ENCODE data around the gene AGBL1.

The AGBL1 gene

DNA sequence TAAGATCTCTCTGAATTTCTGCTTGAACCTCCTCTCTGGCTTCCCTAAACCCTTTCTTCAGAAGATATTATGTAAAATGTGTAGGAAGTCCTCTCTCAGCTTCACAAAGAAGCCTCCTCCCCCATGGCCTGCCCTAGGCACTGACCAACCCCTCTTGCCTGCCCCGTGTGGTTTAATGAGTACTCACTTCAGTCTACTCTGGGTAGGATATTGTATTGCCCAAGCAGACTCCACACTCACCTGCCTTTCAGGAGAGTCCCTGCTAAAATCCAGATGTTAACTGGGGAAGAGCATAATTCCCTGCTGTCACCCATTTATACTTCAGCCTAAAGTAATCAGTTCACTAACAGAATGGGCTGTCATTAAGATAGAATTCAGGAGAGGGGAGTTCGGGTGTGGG lies 2.6 kb upstream of the AGBL1 start:
- H3K4me3 ChIP-seq (ENCODE audit: low read depth, low read length) = no peak overlapping the region
- no peak for DNase-seq (ENCODE audit: low read depth)
- 0 out of 2 replicates have a peak, but pooled peaks have one; percentile 3 for TF ChIP-seq CTCF (IDR thresholded peaks at IDR 0.05; ENCODE audit: control insufficient read depth, extremely low read depth, insufficient read depth)

DNA sequence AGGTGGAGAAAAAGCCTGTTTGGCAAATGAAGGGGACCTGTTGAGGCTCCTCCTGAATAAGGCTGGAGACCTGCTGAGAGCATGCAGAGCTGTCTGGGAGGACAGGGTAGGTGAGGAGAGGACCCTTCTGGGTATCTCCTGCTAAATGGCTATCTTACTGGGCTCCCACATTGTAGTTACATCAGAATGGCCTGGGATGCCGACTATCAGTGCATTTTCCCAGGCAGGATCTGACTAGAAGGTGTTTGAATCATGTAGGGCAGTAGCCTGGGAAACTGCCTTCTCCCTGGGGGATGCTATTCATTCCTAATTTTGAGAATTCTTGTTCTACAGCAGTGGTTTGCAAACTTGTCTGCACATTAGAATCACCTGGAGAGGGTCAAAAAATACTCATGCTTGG lies 631 bp downstream of the AGBL1 start:
- no peak overlapping the region for H3K4me3 ChIP-seq (ENCODE audit: low read depth, low read length)
- DNase-seq (ENCODE audit: low read depth) = no peak
- no peak for TF ChIP-seq CTCF (IDR thresholded peaks at IDR 0.05; ENCODE audit: control insufficient read depth, extremely low read depth, insufficient read depth)

GRCh38 chr15:86082619-86083380 lies 3.1 kb downstream of the AGBL1 start:
- DNase-seq (ENCODE audit: low read depth) = no peak
- TF ChIP-seq CTCF (IDR thresholded peaks at IDR 0.05; ENCODE audit: control insufficient read depth, extremely low read depth, insufficient read depth) = no peak
- H3K4me3 ChIP-seq (ENCODE audit: low read depth, low read length) = no peak overlapping the region

- no peak for TF ChIP-seq CTCF (IDR thresholded peaks at IDR 0.05; ENCODE audit: control insufficient read depth, extremely low read depth, insufficient read depth)
- no peak for DNase-seq (ENCODE audit: low read depth)
- no peak overlapping the region for H3K4me3 ChIP-seq (ENCODE audit: low read depth, low read length)
Observed at GRCh38 chr15:86087808-86088207, 8.1 kb downstream of the AGBL1 start.

GRCh38 chr15:86089422-86089821 lies 9.8 kb downstream of the AGBL1 start:
- TF ChIP-seq CTCF (IDR thresholded peaks at IDR 0.05; ENCODE audit: control insufficient read depth, extremely low read depth, insufficient read depth) = no peak
- H3K4me3 ChIP-seq (ENCODE audit: low read depth, low read length) = no peak overlapping the region
- no peak for DNase-seq (ENCODE audit: low read depth)

GRCh38 chr15:86101818-86102217 lies 22.1 kb downstream of the AGBL1 start:
- TF ChIP-seq CTCF (IDR thresholded peaks at IDR 0.05; ENCODE audit: control insufficient read depth, extremely low read depth, insufficient read depth) = no peak
- DNase-seq (ENCODE audit: low read depth) = no peak
- no peak overlapping the region for H3K4me3 ChIP-seq (ENCODE audit: low read depth, low read length)

DNA sequence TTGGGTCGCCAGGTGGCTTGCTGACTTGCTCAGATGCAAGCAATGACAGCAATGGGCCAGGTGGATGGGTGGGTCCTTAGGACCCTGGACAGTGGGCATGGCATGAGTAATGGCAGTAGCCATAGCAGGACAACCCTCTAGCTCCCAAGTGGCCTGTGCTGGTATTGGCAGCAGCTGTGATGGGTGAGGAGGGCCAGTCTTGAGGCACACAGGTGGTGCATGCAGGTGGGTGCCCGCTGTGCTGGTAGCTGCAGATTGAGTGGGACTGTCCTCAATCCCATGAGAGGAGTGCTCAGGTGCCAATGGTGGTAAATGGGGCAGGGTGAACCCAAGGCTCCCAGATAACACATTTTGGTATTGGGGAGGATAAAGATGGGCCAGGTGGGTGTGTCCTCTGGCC lies 24.2 kb downstream of the AGBL1 start:
- no peak overlapping the region for H3K4me3 ChIP-seq (ENCODE audit: low read depth, low read length)
- DNase-seq (ENCODE audit: low read depth) = no peak
- TF ChIP-seq CTCF (IDR thresholded peaks at IDR 0.05; ENCODE audit: control insufficient read depth, extremely low read depth, insufficient read depth) = no peak

Data from LNCaP clone FGC (cell line).